Activated T-helper 1 cell treated with anti-CD3 and anti-CD28 coated beads, Interleukin-2, amount 50 U/mL, for 16 hours (primary cell): ENCODE data around the gene ANKRD52.
A peak's percentile ranks its signal among the peaks of the same experiment; 100 is the strongest.

ENCODE experiments used
- DNase-seq, 2 donors: peaks; one replicate each; pipeline ENCODE4 v3.0.0-alpha.2; 2020; ENCODE audit warnings: low read depth in 1 of 2, low spot score in 1 of 2

Gene ANKRD52

GRCh38 chr12:56242986-56243385, 15.2 kb downstream of the ANKRD52 start:
- no peak for DNase-seq

- DNase-seq: no peak
Observed at GRCh38 chr12:56241424-56242303, 16.5 kb downstream of the ANKRD52 start.

GRCh38 chr12:56237552-56237951, 20.6 kb downstream of the ANKRD52 start:
- no peak for DNase-seq

- no peak for DNase-seq
Observed at GRCh38 chr12:56236985-56237384, 21.2 kb downstream of the ANKRD52 start.

- no peak for DNase-seq
Observed at GRCh38 chr12:56236091-56236490, 22.1 kb downstream of the ANKRD52 start.

- no peak for DNase-seq
Observed at GRCh38 chr12:56234746-56235436, 23.3 kb downstream of the ANKRD52 start.

GRCh38 chr12:56231184-56231582, 27.0 kb downstream of the ANKRD52 start:
- DNase-seq: no peak

GRCh38 chr12:56230432-56231183, 27.6 kb downstream of the ANKRD52 start:
- DNase-seq: no peak

- DNase-seq: no peak
Observed at GRCh38 chr12:56229916-56230431, 28.2 kb downstream of the ANKRD52 start, which contains the start of gene SLC39A5. Gene SLC39A5, plus strand, starts transcription at chr12:56230051. Its CDS starts 1,224 bp downstream, at chr12:56231275.

GRCh38 chr12:56229082-56229481, 29.1 kb downstream of the ANKRD52 start:
- no peak for DNase-seq

- no peak for DNase-seq
Observed at GRCh38 chr12:56224954-56225353, 33.2 kb downstream of the ANKRD52 start.

GRCh38 chr12:56224102-56224701, 34.0 kb downstream of the ANKRD52 start, which contains the start of gene NABP2:
Gene NABP2, plus strand, starts transcription at chr12:56224342. Its CDS starts 515 bp downstream, at chr12:56224857.
- DNase-seq: peak; percentile 86 to 94

GRCh38 chr12:56223571-56224101, 34.5 kb downstream of the ANKRD52 start:
- no peak for DNase-seq

- DNase-seq: no peak
Observed at GRCh38 chr12:56222531-56222895, 35.7 kb downstream of the ANKRD52 start.

- DNase-seq: peak; percentile 83
Observed at GRCh38 chr12:56221757-56222530, 36.2 kb downstream of the ANKRD52 start, which contains the start of gene RNF41. Gene RNF41, minus strand, starts transcription at chr12:56221922. Its CDS starts 7,875 bp downstream, at chr12:56214047.

- no peak for DNase-seq
Observed at GRCh38 chr12:56221232-56221756, 36.9 kb downstream of the ANKRD52 start.

GRCh38 chr12:56220611-56221231, 37.5 kb downstream of the ANKRD52 start:
- no peak for DNase-seq

GRCh38 chr12:56219840-56220239, 38.3 kb downstream of the ANKRD52 start:
- DNase-seq: no peak

GRCh38 chr12:56216461-56216860, 41.7 kb downstream of the ANKRD52 start:
- no peak for DNase-seq
